CD14-positive monocyte (primary cell): ENCODE measurements around the gene MORC2. TPM values are rescaled to one million over a fixed set of nuclear protein-coding genes. Genes with fewer than 3 reads are reported as not detected.

Experiments used
- DNase-seq, 3 donors: peaks; one replicate each; pipeline ENCODE4 v3.0.0-alpha.2; 2011 to 2022
- H2AFZ ChIP-seq: 2 replicates; pipeline ENCODE4 v1.6.0; 2012; ENCODE audit warnings: mild to moderate bottlenecking, low read depth, low read length, inconsistent platforms; ENCODE audit not compliant: insufficient read depth, poor library complexity, severe bottlenecking
- H3K27ac ChIP-seq, 2 donors: 1 replicate in 1 of 2; 2 replicates in 1 of 2; pipeline ENCODE4 v1.5.1; 2012 to 2013; ENCODE audit warnings: low read length in 2 of 2, control low read depth in 1 of 2, inconsistent platforms in 1 of 2, low read depth in 1 of 2, mild to moderate bottlenecking in 1 of 2
- H3K27me3 ChIP-seq, 2 donors: one replicate each; pipeline versions ENCODE4 v1.6.0 to v1.6.1; 2011 to 2013; ENCODE audit warnings: low read length in 2 of 2; ENCODE audit not compliant: control insufficient read depth in 2 of 2, insufficient read depth in 2 of 2
- H3K36me3 ChIP-seq, 2 donors: replicated peaks in 1 of 2; 1 replicate in 1 of 2; 2 replicates in 1 of 2; pipeline versions ENCODE4 v1.5.1 to v1.6.1; 2012 to 2013; ENCODE audit warnings: low read length in 2 of 2, control low read depth in 1 of 2, inconsistent platforms in 1 of 2, mild to moderate bottlenecking in 1 of 2; ENCODE audit not compliant: insufficient read depth in 2 of 2, control insufficient read depth in 1 of 2
- H3K4me1 ChIP-seq, 2 donors: 1 replicate in 1 of 2; 2 replicates in 1 of 2; pipeline versions ENCODE4 v1.5.1 to v1.6.1; 2012 to 2013; ENCODE audit warnings: low read length in 2 of 2, control low read depth in 1 of 2, inconsistent platforms in 1 of 2, mild to moderate bottlenecking in 1 of 2, moderate library complexity in 1 of 2; ENCODE audit not compliant: insufficient read depth in 2 of 2, control insufficient read depth in 1 of 2
- H3K4me2 ChIP-seq: replicated peaks from 2 replicates; pipeline ENCODE3; 2012; ENCODE audit warnings: low read length, moderate library complexity, mild to moderate bottlenecking; ENCODE audit not compliant: poor library complexity, severe bottlenecking; ENCODE audit errors: extremely low read depth
- H3K4me3 ChIP-seq, 3 experiments: fragments of 200-600 bp in 1 of 3; sonication (generic) in 1 of 3; replicated peaks in 1 of 3; 1 replicate in 2 of 3; 2 replicates in 1 of 3; pipeline ENCODE4 v1.5.1; 2011 to 2013; ENCODE audit warnings: low read length in 3 of 3, mild to moderate bottlenecking in 3 of 3, control low read depth in 2 of 3, low read depth in 2 of 3, inconsistent platforms in 1 of 3, moderate library complexity in 1 of 3
- H3K79me2 ChIP-seq: 2 replicates; pipeline ENCODE4 v1.6.0; 2012; ENCODE audit warnings: mild to moderate bottlenecking, control low read depth, inconsistent platforms, low read length, moderate library complexity; ENCODE audit not compliant: insufficient read depth
- H3K9ac ChIP-seq: 2 replicates; pipeline ENCODE4 v1.6.0; 2017; ENCODE audit warnings: low read length, mild to moderate bottlenecking; ENCODE audit not compliant: insufficient read depth, poor library complexity, severe bottlenecking
- H3K9me3 ChIP-seq, 2 donors: replicated peaks in 1 of 2; 1 replicate in 1 of 2; 2 replicates in 1 of 2; pipeline versions ENCODE4 v1.5.1 to v1.6.1; 2012 to 2013; ENCODE audit warnings: low read length in 2 of 2, control low read depth in 1 of 2; ENCODE audit not compliant: control insufficient read depth in 1 of 2, insufficient read depth in 1 of 2
- H4K20me1 ChIP-seq: 2 replicates; pipeline ENCODE4 v1.6.0; 2012; ENCODE audit warnings: mild to moderate bottlenecking, low read length, control low read depth, moderate library complexity; ENCODE audit not compliant: insufficient read depth
- H3K27ac Mint-ChIP-seq, 7 donors: one replicate each; pipeline ENCODE4 v1.8.0; 2020; ENCODE audit warnings: mild to moderate bottlenecking in 7 of 7, mixed read lengths in 7 of 7, moderate library complexity in 6 of 7, inconsistent platforms in 2 of 7
- H3K27me3 Mint-ChIP-seq, 3 donors: one replicate each; pipeline ENCODE4 v1.8.0; 2021 to 2022; ENCODE audit warnings: low read depth in 3 of 3, mild to moderate bottlenecking in 3 of 3, mixed read lengths in 3 of 3, moderate library complexity in 3 of 3, inconsistent platforms in 1 of 3
- H3K36me3 Mint-ChIP-seq, 2 donors: one replicate each; pipeline ENCODE4 v1.8.0; 2020; ENCODE audit warnings: mixed read lengths in 2 of 2, inconsistent platforms in 1 of 2, mild to moderate bottlenecking in 1 of 2
- H3K4me1 Mint-ChIP-seq: one replicate; pipeline ENCODE4 v1.8.0; 2020; ENCODE audit warnings: mild to moderate bottlenecking, mixed read lengths
- H3K4me3 Mint-ChIP-seq, 2 donors: one replicate each; pipeline ENCODE4 v1.8.0; 2020; ENCODE audit warnings: mild to moderate bottlenecking in 2 of 2, mixed read lengths in 2 of 2, moderate library complexity in 1 of 2
- H3K9me3 Mint-ChIP-seq, 7 donors: one replicate each; pipeline ENCODE4 v1.8.0; 2020 to 2022; ENCODE audit warnings: mixed read lengths in 7 of 7, mild to moderate bottlenecking in 6 of 7, moderate library complexity in 6 of 7, inconsistent platforms in 2 of 7
- CTCF ChIP-seq: fragments of 200-600 bp; IDR thresholded peaks from one replicate; pipeline ENCODE4 v1.8.0; 2022; ENCODE audit warnings: antibody characterized with exemption, mild to moderate bottlenecking
- WGBS: methylation state at CpG from one replicate; pipeline ENCODE4 v1.1.5; 2013; ENCODE audit warnings: missing lambda C conversion rate; ENCODE audit not compliant: insufficient coverage; 5-methylcytosine and 5-hydroxymethylcytosine counted together
- intact Hi-C, 2 donors: fragments of 100-400 bp; cut with micrococcal nuclease; formaldehyde crosslinking; loops; one replicate each; pipeline versions ENCODE4 v1.15.0 to v1.15.1; 2023
- polyA plus RNA-seq, 3 donors: library from polyadenylated mRNA; depleted of rRNA in 1 of 3; unstranded in 2 of 3; stranded (reverse) in 1 of 3; fragments of 300-500 nt in 2 of 3; fragments of >200 nt in 1 of 3; fragmentation: Illumina TruSeq in 2 of 3; gene quantifications; 1 replicate in 2 of 3; 2 replicates in 1 of 3; pipeline ENCODE4 v1.2.3, GENCODE V29; 2012 to 2021

The MORC2 gene
- polyA plus RNA-seq, 3 donors: 2.1 to 6.0 (median 2.4) TPM

GRCh38 chr22:30947816-30948454 is 20.6 kb downstream of the MORC2 start:
- no peaks in the 10 kb centered on the region for H4K20me1 ChIP-seq
- H3K4me3 ChIP-seq: no peak overlapping the region
- H3K9me3 Mint-ChIP-seq: no peaks in the 10 kb centered on the region
- H2AFZ ChIP-seq: no peak overlapping the region
- no peak overlapping the region for H3K27ac Mint-ChIP-seq
- peak overlapping the region in 1 of 2 donors; percentile 17 for H3K27ac ChIP-seq
- H3K9ac ChIP-seq: no peak overlapping the region
- intact Hi-C loops: loop anchor here (5.0 kb wide), 2 partner anchors 134 to 139 kb away; partner anchors contain the start of gene SMTN (in 1 of the 2)
- H3K9me3 ChIP-seq: no peaks in the 10 kb centered on the region
- H3K36me3 ChIP-seq: peaks cover 55 to 90% of the 10 kb centered on the region in 2 donors
- no peaks in the 10 kb centered on the region for H3K4me1 ChIP-seq
- H3K4me2 ChIP-seq: no peak overlapping the region
- peaks cover 34 to 59% of the 10 kb centered on the region in 2 donors for H3K36me3 Mint-ChIP-seq
- H3K4me1 Mint-ChIP-seq: peaks cover 2% of the 10 kb centered on the region
- H3K27me3 ChIP-seq: no peaks in the 10 kb centered on the region
- H3K79me2 ChIP-seq: no peaks in the 10 kb centered on the region
- peak; percentile 52 for TF ChIP-seq CTCF
- 63% methylated on average over 1 of the region's 2 CpGs for WGBS
- peak; percentile 15 to 36 (median 21) for DNase-seq
- H3K4me3 Mint-ChIP-seq: no peak overlapping the region
- peaks cover 0 to 2% (median 0%) of the 10 kb centered on the region in 3 donors for H3K27me3 Mint-ChIP-seq

- intact Hi-C loops: loop anchor here (5.0 kb wide), 2 partner anchors 135 to 140 kb away; partner anchors contain the start of gene SMTN (in 1 of the 2)
- H3K4me2 ChIP-seq: no peak overlapping the region
- peaks cover 59 to 90% of the 10 kb centered on the region in 2 donors for H3K36me3 ChIP-seq
Measured at GRCh38 chr22:30947173-30947815, 21.3 kb downstream of the MORC2 start.

More at GRCh38 chr22:30947173-30947815, 21.3 kb downstream of the MORC2 start:
- H3K9me3 ChIP-seq: no peaks in the 10 kb centered on the region
- no peaks in the 10 kb centered on the region for H3K4me1 ChIP-seq
- Mint-ChIP-seq H3K4me3 (no peak overlapping the region), H3K4me1 (peaks cover 2% of the 10 kb centered on the region), H3K9me3 (no peaks in the 10 kb centered on the region), H3K36me3 (peaks cover 32 to 60% of the 10 kb centered on the region in 2 donors), H3K27ac (no peak overlapping the region), H3K27me3 (peaks cover 0 to 2% (median 0%) of the 10 kb centered on the region in 3 donors)
- 97% methylated on average over 4 of the region's 5 CpGs for whole genome bisulfite sequencing
- H4K20me1 ChIP-seq: no peaks in the 10 kb centered on the region
- H3K79me2 ChIP-seq: no peaks in the 10 kb centered on the region
- no peaks in the 10 kb centered on the region for H3K27me3 ChIP-seq
- no peak overlapping the region for H3K9ac ChIP-seq
- H3K4me3 ChIP-seq: no peak overlapping the region
- no peak for TF ChIP-seq CTCF
- no peak for DNase-seq
- no peak overlapping the region for H3K27ac ChIP-seq
- H2AFZ ChIP-seq: no peak overlapping the region
